Neural progenitor cell (in vitro differentiated cells): ENCODE measurements around the gene SLC16A12.

Experiments
- CTCF ChIP-seq: fragments of 200-600 bp; sonication (generic); IDR thresholded peaks from 2 replicates; pipeline ENCODE4 v1.5.1; 2017; ENCODE audit warnings: antibody characterized with exemption, mild to moderate bottlenecking
- EZH2 ChIP-seq: fragments of 200-600 bp; sonication (generic); IDR thresholded peaks from 2 replicates; pipeline ENCODE4 v1.6.1; 2017; ENCODE audit warnings: antibody characterized with exemption, mild to moderate bottlenecking, moderate library complexity
- EZH2phosphoT487 ChIP-seq: fragments of 200-600 bp; sonication (generic); IDR thresholded peaks from 2 replicates; pipeline ENCODE4 v1.6.1; 2017; ENCODE audit warnings: antibody characterized with exemption

- TF ChIP-seq CTCF (no peak), EZH2 (no peak), EZH2phosphoT487 (no peak)
Measured at GRCh38 chr10:89567576-89568245, 32.3 kb upstream of the SLC16A12 start.
